Ascending aorta (tissue), 2 donors: ENCODE results near the gene RRM2. TPM values are rescaled to one million over a fixed set of nuclear protein-coding genes. Genes with fewer than 3 reads are reported as not detected.
"Not testable (repeated sequence)": the region's sequence is repeated elsewhere in the genome, so short reads cannot be mapped to it uniquely, and the experiment has no call there.

Source experiments
- DNase-seq, 2 donors: peaks; one replicate each; pipeline ENCODE4 v3.0.0-alpha.2; 2019; ENCODE audit warnings: low spot score in 2 of 2
- H3K27ac ChIP-seq, 2 donors: fragments of 200-600 bp; sonication (generic); one replicate each; pipeline ENCODE4 v1.5.1; 2016 to 2017; ENCODE audit warnings: mild to moderate bottlenecking in 1 of 2
- H3K27me3 ChIP-seq: fragments of 200-600 bp; sonication (generic); one replicate; pipeline ENCODE4 v1.5.1; 2017
- H3K36me3 ChIP-seq, 2 donors: fragments of 200-600 bp; sonication (generic); one replicate each; pipeline ENCODE4 v1.5.1; 2016
- H3K4me1 ChIP-seq, 2 donors: fragments of 200-600 bp; sonication (generic); one replicate each; pipeline ENCODE4 v1.5.1; 2016 to 2017; ENCODE audit warnings: mild to moderate bottlenecking in 1 of 2
- H3K4me3 ChIP-seq, 2 donors: fragments of 200-600 bp; sonication (generic); one replicate each; pipeline ENCODE4 v1.5.1; 2016 to 2017; ENCODE audit warnings: mild to moderate bottlenecking in 1 of 2
- H3K9me3 ChIP-seq, 2 donors: fragments of 200-600 bp; sonication (generic); one replicate each; pipeline ENCODE4 v1.5.1; 2016
- intact Hi-C: fragments of 100-400 bp; cut with DNase I; formaldehyde crosslinking; loops from one replicate; pipeline ENCODE4 v1.15.1; 2023
- total RNA-seq: library from RNA; depleted of rRNA; stranded (reverse); fragments of >200 nt; gene quantifications from one replicate; pipeline ENCODE4 v1.1.0, GENCODE V29; 2016
- TF ChIP-seq, protein P1 (sequence below), 3 experiments: fragments of 200-600 bp in 2 of 3; fragments of 450-650 bp in 1 of 3; sonication (generic) in 2 of 3; IDR thresholded peaks; one replicate each; pipeline ENCODE4 v1.5.1; 2016 to 2019; ENCODE audit warnings: antibody characterized with exemption in 3 of 3, mild to moderate bottlenecking in 1 of 3, moderate library complexity in 1 of 3

RRM2 gene
- total RNA-seq, 1 donor from 2014 or later, result not detected

DNA sequence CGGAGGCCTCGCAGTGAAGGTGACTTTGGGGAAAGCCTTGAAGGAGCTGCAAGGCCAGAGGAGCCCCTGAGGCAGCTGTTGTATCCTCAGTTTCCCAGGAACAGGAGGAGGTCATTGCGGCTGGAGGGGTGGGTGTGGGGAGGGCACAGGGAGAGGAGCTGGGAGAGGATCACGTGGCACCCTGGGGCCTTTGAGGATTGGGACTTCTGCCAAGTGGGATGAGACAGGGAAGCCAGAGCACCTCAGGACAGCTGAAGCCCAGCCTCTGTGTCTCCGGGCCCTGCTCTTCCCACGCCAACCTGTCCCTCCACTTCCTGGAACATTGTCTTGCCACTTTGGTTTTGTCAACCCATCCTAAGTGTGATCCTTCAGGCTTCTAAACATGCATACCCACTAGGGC lies 19.4 kb upstream of the RRM2 start:
- Histone ChIP-seq H3K4me1 (no peaks in the 10 kb centered on the region), H3K9me3 (peaks cover 0 to 5% of the 10 kb centered on the region in 2 donors), H3K27me3 (no peaks in the 10 kb centered on the region), H3K4me3 (no peak overlapping the region), H3K27ac (no peak overlapping the region), H3K36me3 (no peaks in the 10 kb centered on the region)
- DNase-seq, result no peak
- TF ChIP-seq, protein P1, sequence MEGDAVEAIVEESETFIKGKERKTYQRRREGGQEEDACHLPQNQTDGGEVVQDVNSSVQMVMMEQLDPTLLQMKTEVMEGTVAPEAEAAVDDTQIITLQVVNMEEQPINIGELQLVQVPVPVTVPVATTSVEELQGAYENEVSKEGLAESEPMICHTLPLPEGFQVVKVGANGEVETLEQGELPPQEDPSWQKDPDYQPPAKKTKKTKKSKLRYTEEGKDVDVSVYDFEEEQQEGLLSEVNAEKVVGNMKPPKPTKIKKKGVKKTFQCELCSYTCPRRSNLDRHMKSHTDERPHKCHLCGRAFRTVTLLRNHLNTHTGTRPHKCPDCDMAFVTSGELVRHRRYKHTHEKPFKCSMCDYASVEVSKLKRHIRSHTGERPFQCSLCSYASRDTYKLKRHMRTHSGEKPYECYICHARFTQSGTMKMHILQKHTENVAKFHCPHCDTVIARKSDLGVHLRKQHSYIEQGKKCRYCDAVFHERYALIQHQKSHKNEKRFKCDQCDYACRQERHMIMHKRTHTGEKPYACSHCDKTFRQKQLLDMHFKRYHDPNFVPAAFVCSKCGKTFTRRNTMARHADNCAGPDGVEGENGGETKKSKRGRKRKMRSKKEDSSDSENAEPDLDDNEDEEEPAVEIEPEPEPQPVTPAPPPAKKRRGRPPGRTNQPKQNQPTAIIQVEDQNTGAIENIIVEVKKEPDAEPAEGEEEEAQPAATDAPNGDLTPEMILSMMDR (IDR thresholded peaks at IDR 0.05), result no peak
- intact Hi-C loops, result no loop called here

DNA sequence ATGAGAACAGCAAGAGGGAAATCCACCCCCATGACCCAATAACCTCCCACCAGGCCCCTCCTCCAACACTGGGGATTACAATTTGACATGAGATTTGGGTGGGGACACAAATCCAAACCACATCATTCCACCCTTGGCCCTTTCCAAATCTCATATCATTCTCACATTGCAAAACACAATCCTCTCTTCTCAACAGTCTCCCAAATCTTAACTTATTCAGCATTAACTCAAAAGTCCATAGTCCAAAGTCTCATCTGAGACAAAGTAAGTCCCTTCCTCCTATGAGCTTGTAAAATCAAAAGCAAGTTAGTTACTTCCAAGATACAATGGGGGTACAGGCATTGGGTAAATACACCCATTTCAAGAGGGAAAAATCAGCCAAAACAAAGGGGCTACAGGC lies 17.6 kb upstream of the RRM2 start:
- H3K4me1 ChIP-seq, H3K36me3 ChIP-seq, H3K4me3 ChIP-seq, intact Hi-C loops, H3K9me3 ChIP-seq, H3K27ac ChIP-seq, DNase-seq, H3K27me3 ChIP-seq: not testable (repeated sequence)

DNA sequence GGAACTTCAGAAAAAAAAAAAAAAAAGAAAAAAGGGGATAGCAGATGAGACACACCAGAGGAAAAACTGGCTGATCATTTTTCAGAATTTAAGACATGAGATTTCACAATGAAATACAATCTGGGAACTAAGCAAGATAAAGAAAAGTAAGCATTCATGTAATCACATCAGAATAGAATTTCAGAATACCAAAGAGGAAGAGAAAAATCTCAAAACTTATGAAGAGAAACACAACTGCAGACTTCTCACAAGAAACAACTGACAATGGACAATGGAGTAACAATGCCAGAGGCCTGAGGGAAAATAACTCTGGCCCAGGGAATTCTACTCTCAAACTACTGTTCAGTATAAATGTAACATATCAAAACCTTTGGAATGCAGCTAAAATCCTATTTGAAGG lies 13.2 kb upstream of the RRM2 start:
- no peak overlapping the region for H3K4me3 ChIP-seq
- H3K4me1 ChIP-seq, result no peaks in the 10 kb centered on the region
- H3K27me3 ChIP-seq, result no peaks in the 10 kb centered on the region
- H3K36me3 ChIP-seq, result no peaks in the 10 kb centered on the region
- intact Hi-C loops, result no loop called here
- TF ChIP-seq, protein P1 (IDR thresholded peaks at IDR 0.05), result no peak
- H3K9me3 ChIP-seq, result peaks cover 0 to 5% of the 10 kb centered on the region in 2 donors
- no peak for DNase-seq
- H3K27ac ChIP-seq, result no peak overlapping the region

DNA sequence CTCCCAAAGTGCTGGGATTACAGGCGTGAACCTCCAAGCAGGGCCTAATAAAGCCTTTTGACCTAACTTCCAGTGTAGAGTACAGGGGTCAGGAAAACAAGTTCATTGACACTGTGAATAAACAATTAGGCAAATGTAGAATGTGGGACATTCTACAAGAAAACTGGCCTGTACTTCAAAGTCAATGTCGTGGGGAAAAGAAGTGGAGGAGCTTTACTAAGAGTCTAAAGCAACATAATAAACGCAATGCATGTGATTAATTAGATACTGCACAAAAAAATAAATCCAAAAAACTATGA lies 3.6 kb upstream of the RRM2 start:
- Histone ChIP-seq H3K4me1 (peaks cover 13 to 20% of the 10 kb centered on the region in 2 donors), H3K27me3 (peaks cover 7% of the 10 kb centered on the region), H3K4me3 (no peak overlapping the region), H3K9me3 (no peaks in the 10 kb centered on the region), H3K36me3 (no peaks in the 10 kb centered on the region), H3K27ac (no peak overlapping the region)
- intact Hi-C loops, result no loop called here
- DNase-seq, result no peak
- TF ChIP-seq, protein P1 (IDR thresholded peaks at IDR 0.05), result no peak

DNA sequence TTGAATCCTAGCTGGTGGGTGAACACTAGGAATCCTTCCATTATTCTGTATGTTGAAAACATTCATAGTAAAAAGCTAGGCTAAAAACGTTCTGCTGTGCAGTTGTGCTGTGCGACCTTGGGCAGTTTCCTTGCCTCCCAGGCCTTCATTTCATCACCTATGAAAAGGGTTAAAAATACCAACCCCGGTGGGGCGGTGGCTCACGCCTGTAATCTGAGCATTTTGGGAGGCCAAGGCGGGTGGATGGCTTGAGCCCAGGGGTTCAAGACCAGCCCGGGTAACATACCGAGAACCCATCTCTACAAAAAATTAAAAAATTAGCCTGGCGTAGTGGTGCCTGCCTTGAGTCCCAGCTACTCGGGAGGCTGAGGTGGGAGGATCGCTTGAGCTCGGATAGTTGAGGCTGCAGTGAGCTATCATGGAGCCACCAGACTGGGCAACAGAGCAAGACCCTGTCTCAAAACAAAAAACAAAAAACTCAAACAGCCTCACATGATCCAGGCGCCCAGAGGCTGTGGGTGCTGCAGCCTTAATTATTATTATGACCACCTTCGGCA lies 2.9 kb upstream of the RRM2 start:
- TF ChIP-seq, protein P1 (IDR thresholded peaks at IDR 0.05), result no peak
- intact Hi-C loops, result loop anchor here (2.0 to 10.0 kb wide), 6 partner anchors 39 to 693 kb away; partner anchors contain the start of genes CYS1, PDIA6 and TAF1B
- peak overlapping the region; percentile 33 to 59 for H3K27ac ChIP-seq

DNA sequence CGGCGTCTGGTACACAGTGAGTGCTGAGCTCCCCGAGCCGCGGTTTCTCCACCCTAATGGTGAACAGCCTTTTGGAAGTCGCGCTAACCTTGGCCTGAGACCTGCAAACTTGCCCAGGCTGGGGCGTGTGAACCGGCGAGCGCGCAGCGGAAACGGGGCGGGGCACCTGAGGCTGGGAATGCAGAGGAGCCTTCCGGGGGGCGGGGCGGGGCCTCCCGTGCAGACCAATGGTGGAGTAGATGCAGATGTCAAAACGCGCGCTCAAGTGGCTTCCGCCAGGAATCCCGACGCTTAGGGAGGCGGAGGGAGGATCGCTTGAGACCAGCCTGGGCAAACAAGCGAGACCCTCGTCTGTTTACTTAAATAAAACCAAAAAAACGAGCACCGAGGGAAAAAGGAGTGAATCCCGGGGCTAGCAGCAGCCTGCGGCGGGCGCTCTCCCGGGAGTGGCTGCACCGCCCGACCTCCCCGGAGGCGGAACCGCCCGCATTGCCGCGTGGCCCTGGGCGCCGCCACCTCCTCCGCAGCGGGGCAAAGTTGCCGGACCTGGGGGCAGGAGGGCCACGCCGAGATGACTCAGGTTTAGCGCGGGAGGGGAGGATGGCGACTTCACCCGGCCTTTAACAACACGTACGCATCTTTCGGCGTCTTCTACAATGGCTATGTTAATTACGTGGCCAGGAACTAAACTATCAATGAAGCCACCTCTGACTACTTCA lies 2.2 kb upstream of the RRM2 start:
- Histone ChIP-seq H3K9me3 (no peaks in the 10 kb centered on the region), H3K27ac (peak overlapping the region; percentile 33 to 59), H3K27me3 (peaks cover 7% of the 10 kb centered on the region), H3K4me1 (peaks cover 13 to 20% of the 10 kb centered on the region in 2 donors), H3K36me3 (no peaks in the 10 kb centered on the region), H3K4me3 (peak overlapping the region; percentile 67 to 69)
- intact Hi-C loops, result loop anchor here (2.0 to 10.0 kb wide), 6 partner anchors 40 to 692 kb away; partner anchors contain the start of genes CYS1, PDIA6 and TAF1B
- TF ChIP-seq, protein P1 (IDR thresholded peaks at IDR 0.05), result no peak
- DNase-seq, result peak; percentile 79 to 97

More for the DNA sequence above, 2.9 kb upstream of the RRM2 start:
- no peak for DNase-seq
- no peaks in the 10 kb centered on the region for H3K36me3 ChIP-seq
- H3K4me1 ChIP-seq, result peaks cover 13 to 20% of the 10 kb centered on the region in 2 donors
- peaks cover 7% of the 10 kb centered on the region for H3K27me3 ChIP-seq
- no peaks in the 10 kb centered on the region for H3K9me3 ChIP-seq
- peak overlapping the region; percentile 67 to 69 for H3K4me3 ChIP-seq
